ENCODE data around the gene RAPGEF6.

- TF ChIP-seq EZH2phosphoT487 (IDR thresholded peaks at IDR 0.05; ENCODE audit: insufficient read depth, low read depth) (no peak), EZH2 (IDR thresholded peaks at IDR 0.05; ENCODE audit: insufficient read depth, poor library complexity, severe bottlenecking) (no peak)
Measured at GRCh38 chr5:131644822-131645221, 9.8 kb upstream of the RAPGEF6 start.

Data from GM23248 (cell line).